Suprapubic skin (tissue), 4 donors: ENCODE data around the gene ARSJ.

Experiments used
- EP300 ChIP-seq: sonication (generic); formaldehyde crosslinking; IDR thresholded peaks from one replicate; pipeline ENCODE4 v1.6.1; 2017; ENCODE audit warnings: antibody characterized with exemption
- POLR2A ChIP-seq, 2 donors: fragments of 450-650 bp; IDR thresholded peaks; one replicate each; pipeline ENCODE4 v1.6.1; 2017; ENCODE audit warnings: antibody characterized with exemption in 2 of 2, mild to moderate bottlenecking in 2 of 2, moderate library complexity in 2 of 2
- POLR2AphosphoS5 ChIP-seq, 3 donors: sonication (generic); formaldehyde crosslinking; IDR thresholded peaks; one replicate each; pipeline ENCODE4 v1.6.1; 2017; ENCODE audit warnings: antibody characterized with exemption in 3 of 3
- TF ChIP-seq, protein P1 (sequence below), 2 donors: fragments of 200-600 bp in 1 of 2; fragments of 450-650 bp in 1 of 2; sonication (generic) in 1 of 2; IDR thresholded peaks; one replicate each; pipeline ENCODE4 v1.5.1; 2016 to 2019; ENCODE audit warnings: antibody characterized with exemption in 2 of 2, mild to moderate bottlenecking in 1 of 2, moderate library complexity in 1 of 2

DNA sequence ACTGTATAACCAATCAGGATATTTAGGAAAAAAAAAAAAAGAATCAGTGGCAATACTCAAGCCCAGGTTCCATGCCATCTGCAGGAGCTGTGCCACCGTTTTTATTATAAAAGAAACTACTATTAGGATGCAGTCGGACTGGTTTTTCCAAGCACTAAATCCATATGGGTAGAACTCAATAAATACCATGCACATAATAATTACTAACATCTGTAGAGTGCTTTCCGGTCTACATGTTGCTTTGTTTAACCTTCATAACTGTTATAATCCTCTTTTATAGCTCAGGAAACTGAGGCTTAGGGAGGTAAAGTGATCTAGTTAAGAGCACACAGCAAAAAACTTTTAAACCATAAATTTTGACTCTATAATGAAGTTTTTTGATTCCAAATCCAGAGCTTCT is 24.0 kb downstream of the ARSJ start:
- TF ChIP-seq POLR2A (IDR thresholded peaks at IDR 0.05) (no peak), EP300 (no peak), POLR2AphosphoS5 (IDR thresholded peaks at IDR 0.05) (no peak)
- TF ChIP-seq, protein P1, sequence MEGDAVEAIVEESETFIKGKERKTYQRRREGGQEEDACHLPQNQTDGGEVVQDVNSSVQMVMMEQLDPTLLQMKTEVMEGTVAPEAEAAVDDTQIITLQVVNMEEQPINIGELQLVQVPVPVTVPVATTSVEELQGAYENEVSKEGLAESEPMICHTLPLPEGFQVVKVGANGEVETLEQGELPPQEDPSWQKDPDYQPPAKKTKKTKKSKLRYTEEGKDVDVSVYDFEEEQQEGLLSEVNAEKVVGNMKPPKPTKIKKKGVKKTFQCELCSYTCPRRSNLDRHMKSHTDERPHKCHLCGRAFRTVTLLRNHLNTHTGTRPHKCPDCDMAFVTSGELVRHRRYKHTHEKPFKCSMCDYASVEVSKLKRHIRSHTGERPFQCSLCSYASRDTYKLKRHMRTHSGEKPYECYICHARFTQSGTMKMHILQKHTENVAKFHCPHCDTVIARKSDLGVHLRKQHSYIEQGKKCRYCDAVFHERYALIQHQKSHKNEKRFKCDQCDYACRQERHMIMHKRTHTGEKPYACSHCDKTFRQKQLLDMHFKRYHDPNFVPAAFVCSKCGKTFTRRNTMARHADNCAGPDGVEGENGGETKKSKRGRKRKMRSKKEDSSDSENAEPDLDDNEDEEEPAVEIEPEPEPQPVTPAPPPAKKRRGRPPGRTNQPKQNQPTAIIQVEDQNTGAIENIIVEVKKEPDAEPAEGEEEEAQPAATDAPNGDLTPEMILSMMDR (IDR thresholded peaks at IDR 0.05): no peak
